ENCODE data around the gene RBL1. TPM values are rescaled to one million over a fixed set of nuclear protein-coding genes. Genes with fewer than 3 reads are reported as not detected.

Gene RBL1
- total and polyA plus RNA-seq, 2 of the 4 experiments (the other 2 are of a cell fraction) = 3.3 to 7.5 TPM

GRCh38 chr20:36967636-36968035 lies 128.2 kb downstream of the RBL1 start:
- TF ChIP-seq RAD21 (IDR thresholded peaks at IDR 0.05; ENCODE audit: low read length) (no peak), CHD1 (IDR thresholded peaks at IDR 0.05; ENCODE audit: low read depth, low read length) (no peak), RCOR1 (IDR thresholded peaks at IDR 0.05; ENCODE audit: insufficient replicate concordance, low read length) (no peak), CTCF (conservative IDR thresholded peaks at IDR 0.05; ENCODE audit: low read depth, low read length) (no peak), ELK1 (IDR thresholded peaks at IDR 0.05; ENCODE audit: borderline replicate concordance, low read depth, low read length) (no peak), NFE2L2 (IDR thresholded peaks at IDR 0.05; ENCODE audit: low read depth, low read length) (no peak), RFX5 (IDR thresholded peaks at IDR 0.05; ENCODE audit: low read depth, low read length) (no peak), FOS (IDR thresholded peaks at IDR 0.05; ENCODE audit: low read depth, low read length) (no peak), CEBPB (IDR thresholded peaks at IDR 0.05; ENCODE audit: low read depth, low read length) (no peak), MAZ (IDR thresholded peaks at IDR 0.05; ENCODE audit: borderline replicate concordance, low read depth, low read length) (no peak), USF2 (IDR thresholded peaks at IDR 0.05; ENCODE audit: low read depth, low read length) (no peak), MAFK (IDR thresholded peaks at IDR 0.05; ENCODE audit: low read depth, low read length) (no peak), MXI1 (IDR thresholded peaks at IDR 0.05; ENCODE audit: borderline replicate concordance, low read depth, low read length) (no peak)
- Histone ChIP-seq H3K4ac (ENCODE audit: low read depth, low read length) (no peak overlapping the region), H3K9me1 (ENCODE audit: insufficient read depth, low read length) (no peaks in the 10 kb centered on the region), H2AFZ (replicated peaks; ENCODE audit: low read length, poor library complexity) (no peak overlapping the region), H3K23ac (ENCODE audit: low read depth, low read length) (no peak overlapping the region), H4K8ac (ENCODE audit: low read depth in 2 of 2, low read length in 2 of 2) (no peak overlapping the region), H2BK20ac (ENCODE audit: low read depth, low read length) (no peak overlapping the region), H2BK5ac (ENCODE audit: low read depth, low read length, poor library complexity, severe bottlenecking) (no peak overlapping the region), H4K5ac (ENCODE audit: low read depth, low read length) (no peak overlapping the region), H3K18ac (ENCODE audit: low read depth, low read length) (no peak overlapping the region), H2AK5ac (ENCODE audit: low read depth, low read length) (no peak overlapping the region), H3K36me3 (ENCODE audit: control insufficient read depth, insufficient read depth, low read length) (no peaks in the 10 kb centered on the region), H3K4me2 (ENCODE audit: low read depth, low read length) (no peak overlapping the region), H3K9me3 (ENCODE audit: control insufficient read depth, insufficient read depth, low read length) (peaks cover 2% of the 10 kb centered on the region), H3K56ac (ENCODE audit: extremely low read depth, insufficient read depth, low read length) (no peak overlapping the region), H4K91ac (ENCODE audit: insufficient read depth, low read depth, low read length) (no peak overlapping the region), H2BK15ac (ENCODE audit: low read depth, low read length) (no peak overlapping the region), H3K14ac (replicated peaks; ENCODE audit: low read depth, low read length) (no peak overlapping the region), H3K27ac (ENCODE audit: insufficient read depth, low read length) (no peak overlapping the region), H3K4me1 (ENCODE audit: control insufficient read depth, insufficient read depth, low read length) (no peaks in the 10 kb centered on the region), H3K9ac (ENCODE audit: low read depth, low read length) (no peak overlapping the region), H2BK120ac (ENCODE audit: low read depth, low read length) (no peak overlapping the region), H3K27me3 (ENCODE audit: control insufficient read depth, insufficient read depth, low read length) (no peaks in the 10 kb centered on the region), H2AK9ac (replicated peaks; ENCODE audit: low read depth, low read length, poor library complexity) (no peak overlapping the region), H3K4me3 (ENCODE audit: insufficient read depth, low read depth, low read length) (no peak overlapping the region), H3K79me1 (ENCODE audit: low read depth in 1 of 2, low read length in 2 of 2) (no peaks in the 10 kb centered on the region), H4K20me1 (ENCODE audit: insufficient read depth, low read length) (no peaks in the 10 kb centered on the region)
- ATAC-seq (ENCODE audit: low read depth) = no peak
- in situ Hi-C loops (cut with MboI; ENCODE audit: low sequenced_read_pairs) = no loop called here
- dilution Hi-C loops (cut with HindIII; ENCODE audit: low sequenced_read_pairs, unreplicated experiment) = no loop called here
- no CpG with 5 or more reads among the region's 5 CpGs for WGBS, 2 experiments (ENCODE audit: extremely low coverage in 2 of 2, insufficient read length in 1 of 2)
- POLR2A ChIA-PET (ENCODE audit: unreplicated experiment) = no interaction called here
- no TSS peak for BruUV-seq (replicated peaks)
- no peak for DNase-seq
- intact Hi-C loops (cut with micrococcal nuclease) = no loop called here
- CTCF ChIA-PET = no interaction called here

Data from IMR-90 (cell line).